GM12878 (cell line): ENCODE results near the gene MAPT. TPM values are rescaled to one million over a fixed set of nuclear protein-coding genes. Genes with fewer than 3 reads are reported as not detected.

ENCODE experiments used
- ATAC-seq: fragments of 200-7000 bp; cut with Tn5 transposase; 3 replicates; pipeline ENCODE4 v1.9.1; 2020; ENCODE audit warnings: mild to moderate bottlenecking, moderate library complexity
- BruUV-seq: library from RNA; stranded (reverse); fragments of 400-500 nt; replicated peaks from 2 replicates; lab custom pipeline; 2021; lab: Mats Ljungman, UMichigan
- CTCF ChIA-PET: fragments of 300-600 bp; sonication (Branson Sonifier 250); formaldehyde crosslinking; extraction: SDS; loops from one replicate; lab custom pipeline; 2021; ENCODE audit warnings: inconsistent platforms; lab: Yijun Ruan, JAX
- POLR2A ChIA-PET: fragments of 350-600 bp; formaldehyde crosslinking; extraction: SDS; loops from one replicate; lab custom pipeline; 2021; ENCODE audit warnings: inconsistent platforms; lab: Charles Lee
- RAD21 ChIA-PET: fragments of 300-600 bp; sonication (Branson Sonifier 250); formaldehyde crosslinking; loops from one replicate; lab custom pipeline; 2023; ENCODE audit warnings: antibody characterized with exemption; ENCODE audit not compliant: unreplicated experiment; lab: Charles Lee
- SMC1A ChIA-PET: fragments of 300-600 bp; sonication (Branson Sonifier 250); formaldehyde crosslinking; loops from one replicate; lab custom pipeline; 2023; ENCODE audit not compliant: unreplicated experiment, uncharacterized antibody; lab: Charles Lee
- DNase-seq: peaks from one replicate; pipeline ENCODE4 v3.0.0-alpha.2; 2011; ENCODE audit warnings: low read depth, low spot score
- FAIRE-seq: peaks from 3 replicates; lab custom pipeline; 2011; peaks lifted over from hg19 to GRCh38; lab: Jason Lieb, UNC
- H2AFZ ChIP-seq: 2 replicates; pipeline ENCODE4 v1.6.0; 2011; ENCODE audit warnings: low read depth, low read length, control low read depth; ENCODE audit not compliant: control insufficient read depth
- H3K27ac ChIP-seq: 2 replicates; pipeline ENCODE4 v1.5.1; 2011; ENCODE audit warnings: control low read depth; ENCODE audit not compliant: control insufficient read depth, insufficient read depth
- H3K27me3 ChIP-seq, 2 experiments: replicated peaks in 1 of 2; 2 replicates each; pipeline versions ENCODE4 v1.6.0 to v1.6.1; 2011; ENCODE audit warnings: low read length in 1 of 2; ENCODE audit not compliant: control insufficient read depth in 2 of 2, insufficient read depth in 2 of 2
- H3K36me3 ChIP-seq, 2 experiments: 2 replicates each; pipeline ENCODE4 v1.5.1; 2011; ENCODE audit warnings: low read length in 1 of 2; ENCODE audit not compliant: control insufficient read depth in 2 of 2, insufficient read depth in 2 of 2
- H3K4me1 ChIP-seq: 2 replicates; pipeline ENCODE4 v1.6.1; 2011; ENCODE audit warnings: mild to moderate bottlenecking, low read length, moderate library complexity, mixed read lengths; ENCODE audit not compliant: control insufficient read depth, insufficient read depth
- H3K4me2 ChIP-seq: 2 replicates; pipeline ENCODE4 v1.6.0; 2011; ENCODE audit warnings: control low read depth; ENCODE audit not compliant: control insufficient read depth, insufficient read depth
- H3K4me3 ChIP-seq: fragments of 200-600 bp; sonication (generic); 2 replicates; pipeline ENCODE4 v1.5.1; 2016
- H3K79me2 ChIP-seq: 2 replicates; pipeline ENCODE4 v1.6.0; 2011; ENCODE audit warnings: low read length; ENCODE audit not compliant: control insufficient read depth, insufficient read depth
- H3K9ac ChIP-seq: 2 replicates; pipeline ENCODE4 v1.8.0; 2011; ENCODE audit warnings: low read length, control low read depth, mixed read lengths; ENCODE audit not compliant: control insufficient read depth, insufficient read depth
- H3K9me3 ChIP-seq: replicated peaks from 3 replicates; pipeline ENCODE4 v1.5.1; 2011; ENCODE audit warnings: mild to moderate bottlenecking, low read length; ENCODE audit not compliant: control insufficient read depth, insufficient read depth
- H4K20me1 ChIP-seq: 2 replicates; pipeline ENCODE4 v1.6.0; 2011; ENCODE audit not compliant: control insufficient read depth, insufficient read depth
- ATF3 ChIP-seq: IDR thresholded peaks from 2 replicates; pipeline ENCODE4 v1.6.1; 2011; ENCODE audit warnings: low read depth, mild to moderate bottlenecking, low read length, moderate library complexity, borderline replicate concordance; ENCODE audit errors: extremely low read depth
- BACH1 ChIP-seq: fragments of 450-650 bp; IDR thresholded peaks from 2 replicates; pipeline ENCODE4 v1.6.1; 2017; ENCODE audit warnings: mild to moderate bottlenecking, borderline replicate concordance
- CTCF ChIP-seq, 3 experiments: IDR thresholded peaks in 2 of 3; conservative IDR thresholded peaks in 1 of 3; 2 replicates each; pipeline ENCODE4 v1.5.1; 2011; ENCODE audit warnings: low read depth in 3 of 3, low read length in 3 of 3, mild to moderate bottlenecking in 3 of 3, control low read depth in 2 of 3, moderate library complexity in 2 of 3, inconsistent platforms in 1 of 3, mixed read lengths in 1 of 3; ENCODE audit not compliant: control insufficient read depth in 2 of 3, insufficient read depth in 1 of 3; ENCODE audit errors: extremely low read depth in 1 of 3
- E2F8 ChIP-seq: fragments of 450-650 bp; IDR thresholded peaks from 2 replicates; pipeline ENCODE4 v1.6.1; 2018; ENCODE audit warnings: mild to moderate bottlenecking, low read depth, moderate library complexity; ENCODE audit not compliant: partially characterized antibody
- FOXK2 ChIP-seq: fragments of 450-650 bp; IDR thresholded peaks from 2 replicates; pipeline ENCODE4 v1.6.1; 2017; ENCODE audit warnings: mild to moderate bottlenecking, moderate library complexity
- FOXM1 ChIP-seq: IDR thresholded peaks from 2 replicates; pipeline ENCODE4 v1.6.1; 2012; ENCODE audit warnings: low read depth, mild to moderate bottlenecking, inconsistent platforms, low read length, moderate library complexity
- GABPA ChIP-seq: IDR thresholded peaks from 2 replicates; pipeline ENCODE4 v1.6.1; 2014; ENCODE audit warnings: antibody characterized with exemption, low read depth, mild to moderate bottlenecking, inconsistent platforms
- GATAD2B ChIP-seq: fragments of 450-650 bp; conservative IDR thresholded peaks from 2 replicates; pipeline ENCODE4 v1.6.1; 2017; ENCODE audit warnings: low read depth, mild to moderate bottlenecking, moderate library complexity
- JUND ChIP-seq: IDR thresholded peaks from 2 replicates; pipeline ENCODE4 v1.6.1; 2012; ENCODE audit warnings: low read depth, mild to moderate bottlenecking, low read length, improper control_type of control experiment, moderate library complexity
- KLF5 ChIP-seq: fragments of 450-650 bp; IDR thresholded peaks from 2 replicates; pipeline ENCODE4 v1.6.1; 2014; ENCODE audit warnings: mild to moderate bottlenecking; ENCODE audit not compliant: partially characterized antibody
- NR2F1 ChIP-seq: fragments of 450-650 bp; conservative IDR thresholded peaks from 2 replicates; pipeline ENCODE4 v1.6.1; 2017; ENCODE audit warnings: mild to moderate bottlenecking
- RCOR1 ChIP-seq: conservative IDR thresholded peaks from 2 replicates; pipeline ENCODE4 v1.6.1; 2012; ENCODE audit warnings: low read depth, low read length, improper control_type of control experiment
- SMARCA5 ChIP-seq: fragments of 450-650 bp; IDR thresholded peaks from 2 replicates; pipeline ENCODE4 v1.6.1; 2017; ENCODE audit warnings: mild to moderate bottlenecking
- ZZZ3 ChIP-seq: IDR thresholded peaks from 2 replicates; pipeline ENCODE4 v1.6.1; 2011; ENCODE audit warnings: low read depth; ENCODE audit not compliant: control insufficient read depth, insufficient read length
- WGBS: methylation state at CpG from one replicate; pipeline ENCODE4 v1.1.6; 2016; ENCODE audit warnings: low lambda C conversion rate; ENCODE audit not compliant: insufficient replicate concordance, insufficient coverage; ENCODE audit errors: missing lambda C conversion rate; 5-methylcytosine and 5-hydroxymethylcytosine counted together
- in situ Hi-C: fragments of 300-500 bp; cut with MboI; formaldehyde crosslinking; loops from 9 replicates; pipeline ENCODE4 v1.14.3; 2018; ENCODE audit warnings: mixed read lengths
- intact Hi-C: fragments of 100-400 bp; cut with micrococcal nuclease; formaldehyde crosslinking; loops from one replicate; pipeline ENCODE4 v1.14.2; 2022; ENCODE audit not compliant: unreplicated experiment
- polyA plus RNA-seq, 11 experiments: library from polyadenylated mRNA; depleted of rRNA in 4 of 11; unstranded in 6 of 11; stranded (reverse) in 5 of 11; fragments of >200 nt; fragmentation: Nextera tagmentation in 4 of 11; fragmentation: Illumina TruSeq in 1 of 11; extraction: Ambion mirVana in 4 of 11; extraction: Trizol in 1 of 11; gene quantifications; 1 replicate in 1 of 11; 2 replicates in 10 of 11; pipeline versions ENCODE4 v1.2.1 to v1.2.3, GENCODE V29; 2011 to 2016; ENCODE audit warnings: inconsistent platforms in 2 of 11, missing spikeins in 2 of 11, low read depth in 1 of 11
- total RNA-seq, 4 experiments: library from RNA; depleted of rRNA in 3 of 4; stranded (reverse); fragments of >200 nt in 3 of 4; fragmentation: Illumina TruSeq in 1 of 4; extraction: Trizol in 1 of 4; gene quantifications; 2 replicates each; pipeline versions ENCODE4 v1.2.1 to v1.2.3, GENCODE V29; 2013 to 2021

MAPT gene
- total and polyA plus RNA-seq, 10 of the 15 experiments (the other 5 are each of a cell fraction or from before 2014, with no cell fraction given): under 0.01 to 0.05 (median 0.03) TPM; not detected in 7

GRCh38 chr17:45963283-45963682 lies 68.9 kb downstream of the MAPT start:
- no peak overlapping the region for H3K4me2 ChIP-seq
- RAD21 ChIA-PET: no interaction called here
- no peak overlapping the region for H3K9ac ChIP-seq
- intact Hi-C loops: no loop called here
- H3K27ac ChIP-seq: no peak overlapping the region
- H3K36me3 ChIP-seq: no peaks in the 10 kb centered on the region
- no peaks in the 10 kb centered on the region for H3K4me1 ChIP-seq
- in situ Hi-C loops: no loop called here
- DNase-seq (no peak), FAIRE-seq (no peak), ATAC-seq (no peak)
- H3K9me3 ChIP-seq: no peaks in the 10 kb centered on the region
- no peak overlapping the region for H2AFZ ChIP-seq
- no peaks in the 10 kb centered on the region for H3K79me2 ChIP-seq
- SMC1A ChIA-PET: no interaction called here
- H3K27me3 ChIP-seq: no peaks in the 10 kb centered on the region; a peak in 2 of 4 replicates
- CTCF ChIA-PET: no interaction called here
- H4K20me1 ChIP-seq: no peaks in the 10 kb centered on the region
- 45% methylated on average over 5 of the region's 5 CpGs for WGBS
- POLR2A ChIA-PET: no interaction called here
- BruUV-seq: no TSS peak
- no peak for TF ChIP-seq CTCF (IDR thresholded peaks at IDR 0.05 in 2 of 3, conservative IDR thresholded peaks at IDR 0.05 in 1 of 3; ENCODE audit: control insufficient read depth in 2 of 3, extremely low read depth in 1 of 3, insufficient read depth in 1 of 3, low read depth in 3 of 3, low read length in 3 of 3)
- no peak for TF ChIP-seq ZZZ3
- no peak for TF ChIP-seq GABPA
- no peak for TF ChIP-seq GATAD2B
- no peak for TF ChIP-seq SMARCA5
- TF ChIP-seq FOXK2: no peak
- H3K4me3 ChIP-seq: no peak overlapping the region

GRCh38 chr17:45963889-45964288 lies 69.5 kb downstream of the MAPT start:
- no peak for FAIRE-seq
- no peaks in the 10 kb centered on the region for H3K9me3 ChIP-seq
- no peaks in the 10 kb centered on the region for H4K20me1 ChIP-seq
- no peak for DNase-seq
- H3K4me2 ChIP-seq: no peak overlapping the region
- no peak overlapping the region for H3K4me3 ChIP-seq
- H3K79me2 ChIP-seq: no peaks in the 10 kb centered on the region
- ChIA-PET POLR2A (no interaction called here), SMC1A (no interaction called here), CTCF (no interaction called here), RAD21 (interaction anchor here (0.5 kb wide), 1 partner anchor 17 kb away, joined by 3 read pairs; no protein-coding TSS in a partner anchor)
- no peak for ATAC-seq
- no peaks in the 10 kb centered on the region; a peak in 2 of 4 replicates for H3K27me3 ChIP-seq
- no TSS peak for BruUV-seq
- H2AFZ ChIP-seq: no peak overlapping the region
- no peak overlapping the region for H3K27ac ChIP-seq
- in situ Hi-C loops: no loop called here
- H3K9ac ChIP-seq: no peak overlapping the region
- H3K4me1 ChIP-seq: no peaks in the 10 kb centered on the region
- intact Hi-C loops: no loop called here
- no peaks in the 10 kb centered on the region for H3K36me3 ChIP-seq
- WGBS: 35% methylated on average over 5 of the region's 5 CpGs
- TF ChIP-seq NR2F1 (no peak), ATF3 (no peak), BACH1 (no peak), FOXM1 (no peak), JUND (no peak), RCOR1 (no peak), KLF5 (no peak), E2F8 (no peak)
